Esophagus (tissue), 2 donors: ENCODE results near the gene LHFPL6. TPM values are rescaled to one million over a fixed set of nuclear protein-coding genes. Genes with fewer than 3 reads are reported as not detected.

ENCODE experiments used
- H3K27ac ChIP-seq, 2 donors: one replicate each; pipeline ENCODE4 v1.5.1; 2013; ENCODE audit warnings: low read depth in 2 of 2, mild to moderate bottlenecking in 2 of 2, inconsistent platforms in 1 of 2, low read length in 1 of 2, moderate library complexity in 1 of 2
- H3K27me3 ChIP-seq, 2 donors: one replicate each; pipeline ENCODE4 v1.6.1; 2013; ENCODE audit warnings: low read length in 2 of 2, control low read depth in 1 of 2, mild to moderate bottlenecking in 1 of 2; ENCODE audit not compliant: insufficient read depth in 2 of 2, control insufficient read depth in 1 of 2
- H3K36me3 ChIP-seq, 2 donors: one replicate each; pipeline ENCODE4 v1.6.1; 2013; ENCODE audit warnings: low read length in 1 of 2; ENCODE audit not compliant: control insufficient read depth in 2 of 2, insufficient read depth in 2 of 2
- H3K4me1 ChIP-seq, 2 donors: one replicate each; pipeline ENCODE4 v1.6.1; 2013; ENCODE audit warnings: low read length in 1 of 2; ENCODE audit not compliant: control insufficient read depth in 2 of 2, insufficient read depth in 2 of 2
- H3K4me3 ChIP-seq, 2 donors: one replicate each; pipeline ENCODE4 v1.5.1; 2013; ENCODE audit warnings: low read length in 2 of 2, mild to moderate bottlenecking in 2 of 2, low read depth in 1 of 2, moderate library complexity in 1 of 2
- H3K9me3 ChIP-seq, 2 donors: one replicate each; pipeline ENCODE4 v1.6.1; 2013; ENCODE audit warnings: mild to moderate bottlenecking in 2 of 2, low read depth in 1 of 2, low read length in 1 of 2, moderate library complexity in 1 of 2; ENCODE audit not compliant: control insufficient read depth in 2 of 2, insufficient read depth in 1 of 2
- WGBS, 2 donors: extraction: QIAGEN DNeasy Blood & Tissue Kit; methylation state at CpG; one replicate each; pipeline ENCODE4 v1.1.7; 2013; 5-methylcytosine and 5-hydroxymethylcytosine counted together
- polyA plus RNA-seq, 2 donors: library from polyadenylated mRNA; stranded (reverse); fragments of 200-250 nt; gene quantifications; one replicate each; pipeline ENCODE4 v1.2.3, GENCODE V29; 2013
- donor health status: healthy with polysubstance abuse.
- donor health status: Bipolar disorder and iron deficiency.

The LHFPL6 gene
- polyA plus RNA-seq, 2 donors: 2.6 to 11.2 TPM

- H3K4me1 ChIP-seq: peaks cover 0 to 2% of the 10 kb centered on the region in 2 donors
- no peaks in the 10 kb centered on the region for H3K27me3 ChIP-seq
- no peak overlapping the region for H3K4me3 ChIP-seq
- WGBS, 2 donors: 77 to 86% methylated on average over 8 of the region's 8 CpGs
- no peak overlapping the region for H3K27ac ChIP-seq
- no peaks in the 10 kb centered on the region for H3K9me3 ChIP-seq
- no peaks in the 10 kb centered on the region for H3K36me3 ChIP-seq
Observed at GRCh38 chr13:39538816-39539790, 63.9 kb downstream of the LHFPL6 start.

GRCh38 chr13:39536906-39537305 is 66.1 kb downstream of the LHFPL6 start:
- Histone ChIP-seq H3K27ac (no peak overlapping the region), H3K9me3 (no peaks in the 10 kb centered on the region), H3K4me3 (no peak overlapping the region), H3K4me1 (peaks cover 0 to 2% of the 10 kb centered on the region in 2 donors), H3K36me3 (no peaks in the 10 kb centered on the region), H3K27me3 (no peaks in the 10 kb centered on the region)
- 47 to 67% methylated on average over 7 of the region's 7 CpGs for WGBS, 2 donors

- 85 to 87% methylated on average over 6 of the region's 6 CpGs for WGBS, 2 donors
- no peaks in the 10 kb centered on the region for H3K36me3 ChIP-seq
- peaks cover 0 to 2% of the 10 kb centered on the region in 2 donors for H3K4me1 ChIP-seq
- H3K4me3 ChIP-seq: no peak overlapping the region
- no peaks in the 10 kb centered on the region for H3K9me3 ChIP-seq
- no peak overlapping the region for H3K27ac ChIP-seq
- no peaks in the 10 kb centered on the region for H3K27me3 ChIP-seq
Observed at GRCh38 chr13:39536274-39536673, 66.7 kb downstream of the LHFPL6 start.

GRCh38 chr13:39533651-39534150 is 69.3 kb downstream of the LHFPL6 start:
- H3K4me1 ChIP-seq: peaks cover 0 to 2% of the 10 kb centered on the region in 2 donors
- no peaks in the 10 kb centered on the region for H3K36me3 ChIP-seq
- no peaks in the 10 kb centered on the region for H3K27me3 ChIP-seq
- H3K27ac ChIP-seq: no peak overlapping the region
- no peak overlapping the region for H3K4me3 ChIP-seq
- 48% methylated on average over 3 of the region's 3 CpGs for WGBS, 2 donors
- no peaks in the 10 kb centered on the region for H3K9me3 ChIP-seq

GRCh38 chr13:39531646-39532045 is 71.3 kb downstream of the LHFPL6 start:
- Histone ChIP-seq H3K9me3 (no peaks in the 10 kb centered on the region), H3K27me3 (no peaks in the 10 kb centered on the region), H3K4me1 (peaks cover 0 to 2% of the 10 kb centered on the region in 2 donors), H3K4me3 (no peak overlapping the region), H3K27ac (no peak overlapping the region), H3K36me3 (no peaks in the 10 kb centered on the region)
- WGBS, 2 donors: 81 to 84% methylated on average over 6 of the region's 6 CpGs

GRCh38 chr13:39530916-39531315 is 72.1 kb downstream of the LHFPL6 start:
- Histone ChIP-seq H3K36me3 (no peaks in the 10 kb centered on the region), H3K27me3 (no peaks in the 10 kb centered on the region), H3K4me3 (no peak overlapping the region), H3K4me1 (no peaks in the 10 kb centered on the region), H3K9me3 (no peaks in the 10 kb centered on the region), H3K27ac (no peak overlapping the region)
- 31 to 32% methylated on average over 3 of the region's 3 CpGs for WGBS, 2 donors

GRCh38 chr13:39528661-39528980 is 74.4 kb downstream of the LHFPL6 start:
- no peak overlapping the region for H3K4me3 ChIP-seq
- no peaks in the 10 kb centered on the region for H3K4me1 ChIP-seq
- 57 to 67% methylated on average over 3 of the region's 3 CpGs for WGBS, 2 donors
- no peaks in the 10 kb centered on the region for H3K27me3 ChIP-seq
- no peaks in the 10 kb centered on the region for H3K36me3 ChIP-seq
- no peaks in the 10 kb centered on the region for H3K9me3 ChIP-seq
- H3K27ac ChIP-seq: no peak overlapping the region

GRCh38 chr13:39527961-39528660 is 74.9 kb downstream of the LHFPL6 start:
- Histone ChIP-seq H3K9me3 (no peaks in the 10 kb centered on the region), H3K36me3 (no peaks in the 10 kb centered on the region), H3K4me3 (no peak overlapping the region), H3K27ac (no peak overlapping the region), H3K27me3 (no peaks in the 10 kb centered on the region), H3K4me1 (no peaks in the 10 kb centered on the region)
- 66 to 79% methylated on average over 5 of the region's 5 CpGs for WGBS, 2 donors

GRCh38 chr13:39527301-39527700 is 75.7 kb downstream of the LHFPL6 start:
- WGBS, 2 donors: 85 to 88% methylated on average over 3 of the region's 3 CpGs
- Histone ChIP-seq H3K4me3 (no peak overlapping the region), H3K27me3 (no peaks in the 10 kb centered on the region), H3K4me1 (no peaks in the 10 kb centered on the region), H3K36me3 (no peaks in the 10 kb centered on the region), H3K9me3 (no peaks in the 10 kb centered on the region), H3K27ac (no peak overlapping the region)
